Inflammatory macrophage (primary cell): ENCODE measurements around the gene TNIP2.
"Not testable (repeated sequence)": the region's sequence is repeated elsewhere in the genome, so short reads cannot be mapped to it uniquely, and the experiment has no call there.

Experiments used
- DNase-seq, 2 donors: peaks; one replicate each; pipeline ENCODE4 v3.0.0-alpha.2; 2020 to 2022

TNIP2 gene

GRCh38 chr4:2794486-2795299, 38.6 kb upstream of the TNIP2 start:
- DNase-seq, result peak; percentile 73 to 84

- peak; percentile 80 to 91 for DNase-seq
Observed at GRCh38 chr4:2793586-2794485, 37.7 kb upstream of the TNIP2 start.

GRCh38 chr4:2792711-2793585, 36.8 kb upstream of the TNIP2 start, which contains the start of gene SH3BP2:
SH3BP2 (plus strand) TSS chr4:2793085; CDS start chr4:2820618, 27,533 bp downstream.
- DNase-seq, result peak; percentile 69 to 83

GRCh38 chr4:2792396-2792710, 36.2 kb upstream of the TNIP2 start:
- no peak for DNase-seq

- DNase-seq, result peak; percentile 19 to 48
Observed at GRCh38 chr4:2791518-2792395, 35.6 kb upstream of the TNIP2 start.

GRCh38 chr4:2790583-2791517, 34.7 kb upstream of the TNIP2 start:
- DNase-seq, result peak; percentile 65 to 90

GRCh38 chr4:2789793-2790582, 33.9 kb upstream of the TNIP2 start:
- DNase-seq, result no peak

GRCh38 chr4:2789351-2789750, 33.2 kb upstream of the TNIP2 start:
- DNase-seq, result no peak

- peak in 1 of 2 donors; percentile 36 for DNase-seq
Observed at GRCh38 chr4:2788532-2789103, 32.5 kb upstream of the TNIP2 start.

GRCh38 chr4:2788101-2788500, 32.0 kb upstream of the TNIP2 start:
- DNase-seq, result no peak

- peak; percentile 86 to 97 for DNase-seq
Observed at GRCh38 chr4:2787230-2788100, 31.3 kb upstream of the TNIP2 start.

GRCh38 chr4:2786794-2787229, 30.7 kb upstream of the TNIP2 start:
- DNase-seq, result no peak

- no peak for DNase-seq
Observed at GRCh38 chr4:2786152-2786671, 30.1 kb upstream of the TNIP2 start.

GRCh38 chr4:2785613-2786012, 29.5 kb upstream of the TNIP2 start:
- DNase-seq, result peak; percentile 76 to 84

- DNase-seq, result no peak
Observed at GRCh38 chr4:2783790-2784189, 27.7 kb upstream of the TNIP2 start.

- DNase-seq, result no peak
Observed at GRCh38 chr4:2781911-2782310, 25.8 kb upstream of the TNIP2 start.

GRCh38 chr4:2780643-2781042, 24.5 kb upstream of the TNIP2 start:
- not testable (repeated sequence) for DNase-seq

- DNase-seq, result no peak
Observed at GRCh38 chr4:2771264-2771663, 15.1 kb upstream of the TNIP2 start.
